IMR-90 (cell line): ENCODE measurements around the gene COLEC12. TPM values are rescaled to one million over a fixed set of nuclear protein-coding genes. Genes with fewer than 3 reads are reported as not detected.

ENCODE experiments used
- ATAC-seq: fragments of 200-7000 bp; cut with Tn5 transposase; 2 replicates; pipeline ENCODE4 v1.9.1; 2020; ENCODE audit warnings: low read depth, mild to moderate bottlenecking, moderate library complexity
- BruUV-seq: library from RNA; stranded (reverse); fragments of 400-500 nt; replicated peaks from 2 replicates; lab custom pipeline; 2021; lab: Mats Ljungman, UMichigan
- CTCF ChIA-PET: fragments of 300-600 bp; formaldehyde crosslinking; extraction: SDS; loops from one replicate; lab custom pipeline; 2021; ENCODE audit warnings: antibody characterized with exemption; lab: Yijun Ruan, JAX
- POLR2A ChIA-PET: fragments of 300-600 bp; sonication (Branson Sonifier 250); formaldehyde crosslinking; loops from one replicate; lab custom pipeline; 2022; ENCODE audit warnings: antibody characterized with exemption; ENCODE audit not compliant: unreplicated experiment; lab: Charles Lee
- DNase-seq: peaks from one replicate; pipeline ENCODE4 v3.0.0; 2013
- H2AFZ ChIP-seq: replicated peaks from 2 replicates; pipeline ENCODE3; 2013; ENCODE audit warnings: low read length, mild to moderate bottlenecking; ENCODE audit not compliant: poor library complexity
- H2AK5ac ChIP-seq: 2 replicates; pipeline ENCODE4 v1.6.1; 2013; ENCODE audit warnings: low read depth, low read length, inconsistent platforms
- H2AK9ac ChIP-seq: replicated peaks from 2 replicates; pipeline ENCODE3; 2013; ENCODE audit warnings: mild to moderate bottlenecking, low read depth, low read length, moderate library complexity; ENCODE audit not compliant: poor library complexity
- H2BK120ac ChIP-seq: 2 replicates; pipeline ENCODE4 v1.6.1; 2013; ENCODE audit warnings: low read depth, low read length, inconsistent platforms
- H2BK15ac ChIP-seq: 3 replicates; pipeline ENCODE4 v1.6.1; 2013; ENCODE audit warnings: low read depth, low read length, inconsistent platforms
- H2BK20ac ChIP-seq: 2 replicates; pipeline ENCODE4 v1.6.1; 2013; ENCODE audit warnings: low read depth, mild to moderate bottlenecking, inconsistent platforms, low read length, moderate library complexity
- H2BK5ac ChIP-seq: 2 replicates; pipeline ENCODE4 v1.6.1; 2013; ENCODE audit warnings: mild to moderate bottlenecking, low read depth, low read length, inconsistent platforms; ENCODE audit not compliant: poor library complexity, severe bottlenecking
- H3K14ac ChIP-seq: replicated peaks from 2 replicates; pipeline ENCODE4 v1.6.1; 2013; ENCODE audit warnings: low read depth, low read length, inconsistent platforms
- H3K18ac ChIP-seq: 2 replicates; pipeline ENCODE4 v1.6.1; 2013; ENCODE audit warnings: low read depth, low read length, control low read depth
- H3K23ac ChIP-seq: 2 replicates; pipeline ENCODE4 v1.6.1; 2013; ENCODE audit warnings: low read depth, low read length, inconsistent platforms
- H3K27ac ChIP-seq: 2 replicates; pipeline ENCODE4 v1.5.1; 2013; ENCODE audit warnings: mild to moderate bottlenecking, control low read depth, low read length; ENCODE audit not compliant: insufficient read depth
- H3K27me3 ChIP-seq: 2 replicates; pipeline ENCODE4 v1.6.1; 2013; ENCODE audit warnings: low read length; ENCODE audit not compliant: control insufficient read depth, insufficient read depth
- H3K36me3 ChIP-seq: 2 replicates; pipeline ENCODE4 v1.6.1; 2013; ENCODE audit warnings: low read length, mixed read lengths; ENCODE audit not compliant: control insufficient read depth, insufficient read depth
- H3K4ac ChIP-seq: 2 replicates; pipeline ENCODE4 v1.6.1; 2013; ENCODE audit warnings: low read depth, low read length, inconsistent platforms
- H3K4me1 ChIP-seq: 2 replicates; pipeline ENCODE4 v1.6.1; 2013; ENCODE audit warnings: low read length, mixed read lengths; ENCODE audit not compliant: control insufficient read depth, insufficient read depth
- H3K4me2 ChIP-seq: 2 replicates; pipeline ENCODE4 v1.6.1; 2013; ENCODE audit warnings: low read depth, mild to moderate bottlenecking, control low read depth, low read length, moderate library complexity
- H3K4me3 ChIP-seq: 2 replicates; pipeline ENCODE4 v1.5.1; 2013; ENCODE audit warnings: low read depth, mild to moderate bottlenecking, control low read depth, low read length, moderate library complexity; ENCODE audit not compliant: insufficient read depth
- H3K56ac ChIP-seq: 2 replicates; pipeline ENCODE4 v1.6.1; 2013; ENCODE audit warnings: low read length, inconsistent platforms; ENCODE audit not compliant: insufficient read depth; ENCODE audit errors: extremely low read depth
- H3K79me1 ChIP-seq, 2 experiments: 2 replicates each; pipeline ENCODE4 v1.6.1; 2013; ENCODE audit warnings: low read length in 2 of 2, inconsistent platforms in 1 of 2, low read depth in 1 of 2
- H3K9ac ChIP-seq: 2 replicates; pipeline ENCODE4 v1.6.1; 2013; ENCODE audit warnings: low read depth, low read length, control low read depth
- H3K9me1 ChIP-seq: 2 replicates; pipeline ENCODE4 v1.6.1; 2013; ENCODE audit warnings: low read length, inconsistent platforms; ENCODE audit not compliant: insufficient read depth
- H3K9me3 ChIP-seq: 2 replicates; pipeline ENCODE4 v1.6.1; 2013; ENCODE audit warnings: low read length; ENCODE audit not compliant: control insufficient read depth, insufficient read depth
- H4K20me1 ChIP-seq: 2 replicates; pipeline ENCODE4 v1.6.1; 2013; ENCODE audit warnings: low read length, inconsistent platforms; ENCODE audit not compliant: insufficient read depth
- H4K5ac ChIP-seq: 2 replicates; pipeline ENCODE4 v1.6.1; 2013; ENCODE audit warnings: mild to moderate bottlenecking, low read depth, low read length, control low read depth
- H4K8ac ChIP-seq, 2 experiments: 2 replicates each; pipeline ENCODE4 v1.6.1; 2013; ENCODE audit warnings: low read depth in 2 of 2, low read length in 2 of 2, control low read depth in 1 of 2, inconsistent platforms in 1 of 2
- H4K91ac ChIP-seq: 2 replicates; pipeline ENCODE4 v1.6.1; 2013; ENCODE audit warnings: low read depth, low read length, inconsistent platforms; ENCODE audit not compliant: insufficient read depth
- CEBPB ChIP-seq: IDR thresholded peaks from 2 replicates; pipeline ENCODE4 v1.6.1; 2012; ENCODE audit warnings: low read depth, low read length, improper control_type of control experiment
- CHD1 ChIP-seq: IDR thresholded peaks from 2 replicates; pipeline ENCODE4 v1.6.1; 2012; ENCODE audit warnings: low read depth, low read length, improper control_type of control experiment
- CTCF ChIP-seq: conservative IDR thresholded peaks from 2 replicates; pipeline ENCODE4 v1.5.1; 2012; ENCODE audit warnings: mild to moderate bottlenecking, low read depth, low read length, improper control_type of control experiment
- FOS ChIP-seq: fragments of 150-350 bp; IDR thresholded peaks from 2 replicates; pipeline ENCODE4 v1.6.1; 2016; ENCODE audit warnings: low read depth, low read length
- MAFK ChIP-seq: IDR thresholded peaks from 2 replicates; pipeline ENCODE4 v1.6.1; 2012; ENCODE audit warnings: low read depth, low read length, improper control_type of control experiment
- MAZ ChIP-seq: IDR thresholded peaks from 2 replicates; pipeline ENCODE4 v1.6.1; 2012; ENCODE audit warnings: low read depth, mild to moderate bottlenecking, low read length, improper control_type of control experiment, moderate library complexity, borderline replicate concordance
- MXI1 ChIP-seq: IDR thresholded peaks from 2 replicates; pipeline ENCODE4 v1.6.1; 2012; ENCODE audit warnings: low read depth, mild to moderate bottlenecking, low read length, moderate library complexity, borderline replicate concordance
- RAD21 ChIP-seq: IDR thresholded peaks from 2 replicates; pipeline ENCODE4 v1.6.1; 2012; ENCODE audit warnings: low read length, improper control_type of control experiment
- WGBS, 2 experiments: methylation state at CpG; one replicate each; pipeline versions ENCODE4 v1.1.5 to v1.1.7; 2013; ENCODE audit warnings: missing lambda C conversion rate in 2 of 2; ENCODE audit not compliant: insufficient read length in 1 of 2; ENCODE audit errors: extremely low coverage in 2 of 2; 5-methylcytosine and 5-hydroxymethylcytosine counted together
- dilution Hi-C: fragments of 300-500 bp; cut with HindIII; formaldehyde crosslinking; loops from one replicate; pipeline ENCODE4 v1.14.3; 2018; ENCODE audit warnings: low sequenced_read_pairs; ENCODE audit not compliant: unreplicated experiment
- in situ Hi-C: fragments of 300-500 bp; cut with MboI; formaldehyde crosslinking; loops from 3 replicates; pipeline ENCODE4 v1.14.3; 2019; ENCODE audit warnings: low sequenced_read_pairs, inconsistent platforms, mixed read lengths
- intact Hi-C: fragments of 100-400 bp; cut with micrococcal nuclease; formaldehyde crosslinking; loops from 2 replicates; pipeline ENCODE4 v1.10.0; 2022
- polyA plus RNA-seq, 3 experiments: library from polyadenylated mRNA; depleted of rRNA; stranded (reverse); fragments of >200 nt; gene quantifications; 2 replicates each; pipeline ENCODE4 v1.2.3, GENCODE V29; 2012; ENCODE audit warnings: low replicate concordance in 1 of 3
- total RNA-seq: library from RNA; depleted of rRNA; stranded (reverse); fragments of >200 nt; gene quantifications from 2 replicates; pipeline ENCODE4 v1.2.3, GENCODE V29; 2012
- TF ChIP-seq, protein P1 (sequence below): fragments of 150-350 bp; IDR thresholded peaks from 2 replicates; pipeline ENCODE4 v1.6.1; 2016; ENCODE audit warnings: low read depth, mild to moderate bottlenecking, low read length, moderate library complexity, borderline replicate concordance

Gene COLEC12
- total and polyA plus RNA-seq, 2 of the 4 experiments (the other 2 are of a cell fraction) = 1.0 to 2.3 TPM

DNA sequence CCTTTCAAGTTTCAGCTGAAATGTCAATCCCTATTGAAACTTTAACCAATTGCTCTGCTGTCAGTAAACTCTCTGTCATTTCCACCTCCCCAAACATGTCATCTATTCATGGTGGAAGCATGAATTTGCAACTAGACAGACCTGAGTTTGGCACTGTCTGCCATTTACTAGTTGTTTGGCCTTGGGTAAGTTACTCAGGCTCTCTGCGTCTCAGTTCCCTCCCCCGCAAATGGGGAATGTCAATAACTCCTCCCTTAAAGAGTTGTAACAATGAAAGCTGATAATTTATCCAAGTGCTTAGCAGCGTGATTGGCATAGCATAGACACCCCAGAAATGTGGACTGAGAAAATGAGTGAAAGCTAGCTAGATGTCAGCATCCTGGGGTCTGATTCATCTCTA, 159.4 kb downstream of the COLEC12 start:
- no peak overlapping the region for H4K91ac ChIP-seq
- no peak overlapping the region for H2AFZ ChIP-seq
- no peak for ATAC-seq
- H3K36me3 ChIP-seq = no peaks in the 10 kb centered on the region
- H3K4me3 ChIP-seq = no peak overlapping the region
- H4K5ac ChIP-seq = no peak overlapping the region
- no peak overlapping the region for H3K14ac ChIP-seq
- H4K8ac ChIP-seq = no peak overlapping the region
- H3K9me1 ChIP-seq = no peaks in the 10 kb centered on the region
- no peak for DNase-seq
- no peak overlapping the region for H3K23ac ChIP-seq
- in situ Hi-C loops (no loop called here), intact Hi-C loops (no loop called here), dilution Hi-C loops (no loop called here)
- H3K27ac ChIP-seq = no peak overlapping the region
- no peak overlapping the region for H2AK9ac ChIP-seq
- no peak overlapping the region for H3K56ac ChIP-seq
- H3K9ac ChIP-seq = no peak overlapping the region
- BruUV-seq = no TSS peak
- ChIA-PET CTCF (no interaction called here), POLR2A (no interaction called here)
- peaks cover 54% of the 10 kb centered on the region for H3K27me3 ChIP-seq
- H2BK15ac ChIP-seq = no peak overlapping the region
- H3K4me1 ChIP-seq = no peaks in the 10 kb centered on the region
- H2BK5ac ChIP-seq = no peak overlapping the region
- H2BK20ac ChIP-seq = no peak overlapping the region
- H2BK120ac ChIP-seq = no peak overlapping the region
- H3K79me1 ChIP-seq = no peaks in the 10 kb centered on the region
- H2AK5ac ChIP-seq = no peak overlapping the region
- H3K18ac ChIP-seq = no peak overlapping the region
- no peak overlapping the region for H3K4ac ChIP-seq
- WGBS, 2 experiments = no CpG with 5 or more reads among the region's 3 CpGs
- H3K9me3 ChIP-seq = peaks cover 5% of the 10 kb centered on the region
- no peak for TF ChIP-seq FOS
- TF ChIP-seq, protein P1, sequence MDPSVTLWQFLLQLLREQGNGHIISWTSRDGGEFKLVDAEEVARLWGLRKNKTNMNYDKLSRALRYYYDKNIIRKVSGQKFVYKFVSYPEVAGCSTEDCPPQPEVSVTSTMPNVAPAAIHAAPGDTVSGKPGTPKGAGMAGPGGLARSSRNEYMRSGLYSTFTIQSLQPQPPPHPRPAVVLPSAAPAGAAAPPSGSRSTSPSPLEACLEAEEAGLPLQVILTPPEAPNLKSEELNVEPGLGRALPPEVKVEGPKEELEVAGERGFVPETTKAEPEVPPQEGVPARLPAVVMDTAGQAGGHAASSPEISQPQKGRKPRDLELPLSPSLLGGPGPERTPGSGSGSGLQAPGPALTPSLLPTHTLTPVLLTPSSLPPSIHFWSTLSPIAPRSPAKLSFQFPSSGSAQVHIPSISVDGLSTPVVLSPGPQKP = no peak
- TF ChIP-seq CHD1 = no peak
- TF ChIP-seq RAD21 = no peak
- no peak for TF ChIP-seq MXI1
- TF ChIP-seq MAFK = no peak
- no peak for TF ChIP-seq CTCF
- TF ChIP-seq CEBPB = no peak
- no peak for TF ChIP-seq MAZ
- no peaks in the 10 kb centered on the region for H4K20me1 ChIP-seq
- no peak overlapping the region for H3K4me2 ChIP-seq
